Measurements from ENCODE around the gene GAL3ST3.

- no peak for TF ChIP-seq CTCF (IDR thresholded peaks at IDR 0.05; ENCODE audit: low read length)
- TF ChIP-seq EZH2 (IDR thresholded peaks at IDR 0.05; ENCODE audit: borderline replicate concordance, low read length) = no peak
Observed at GRCh38 chr11:66051766-66052663, 3.1 kb upstream of the GAL3ST3 start, which contains the start of gene SF3B2.

Data from OCI-LY1 (cell line).